HL-60 (cell line): ENCODE data around the gene MYBL2.

Experiments used
- CTCF ChIP-seq: IDR thresholded peaks from one replicate; pipeline ENCODE4 v1.5.1; 2011; ENCODE audit warnings: low read length, control low read depth, inconsistent platforms; ENCODE audit not compliant: insufficient read depth
- REST ChIP-seq: IDR thresholded peaks from 2 replicates; pipeline ENCODE4 v1.6.1; 2012; ENCODE audit warnings: low read depth; ENCODE audit not compliant: insufficient replicate concordance

- TF ChIP-seq REST (no peak), CTCF (no peak)
Measured at GRCh38 chr20:43725666-43726065, 58.8 kb downstream of the MYBL2 start.
